OCI-LY1 (cell line): Measurements from ENCODE around the gene RNGTT.

Experiments
- CTCF ChIP-seq: fragments of 200-600 bp; sonication (generic), shearing (Covaris generic); IDR thresholded peaks from 2 replicates; pipeline ENCODE4 v1.5.1; 2017; ENCODE audit warnings: mild to moderate bottlenecking, antibody characterized with exemption, low read length, moderate library complexity, mixed read lengths
- EZH2 ChIP-seq: fragments of 200-600 bp; sonication (generic), shearing (Covaris generic); IDR thresholded peaks from 2 replicates; pipeline ENCODE4 v1.8.0; 2017; ENCODE audit warnings: borderline replicate concordance, mixed run types, mild to moderate bottlenecking, antibody characterized with exemption, low read length, moderate library complexity, mixed read lengths

- no peak for TF ChIP-seq CTCF
- TF ChIP-seq EZH2, result no peak
Observed at GRCh38 chr6:88662653-88663174, 300.7 kb downstream of the RNGTT start.
